ENCODE measurements around the gene MSX1. TPM values are rescaled to one million over a fixed set of nuclear protein-coding genes. Genes with fewer than 3 reads are reported as not detected.

The MSX1 gene
- total RNA-seq, 2 donors from 2014 or later: not detected

DNA sequence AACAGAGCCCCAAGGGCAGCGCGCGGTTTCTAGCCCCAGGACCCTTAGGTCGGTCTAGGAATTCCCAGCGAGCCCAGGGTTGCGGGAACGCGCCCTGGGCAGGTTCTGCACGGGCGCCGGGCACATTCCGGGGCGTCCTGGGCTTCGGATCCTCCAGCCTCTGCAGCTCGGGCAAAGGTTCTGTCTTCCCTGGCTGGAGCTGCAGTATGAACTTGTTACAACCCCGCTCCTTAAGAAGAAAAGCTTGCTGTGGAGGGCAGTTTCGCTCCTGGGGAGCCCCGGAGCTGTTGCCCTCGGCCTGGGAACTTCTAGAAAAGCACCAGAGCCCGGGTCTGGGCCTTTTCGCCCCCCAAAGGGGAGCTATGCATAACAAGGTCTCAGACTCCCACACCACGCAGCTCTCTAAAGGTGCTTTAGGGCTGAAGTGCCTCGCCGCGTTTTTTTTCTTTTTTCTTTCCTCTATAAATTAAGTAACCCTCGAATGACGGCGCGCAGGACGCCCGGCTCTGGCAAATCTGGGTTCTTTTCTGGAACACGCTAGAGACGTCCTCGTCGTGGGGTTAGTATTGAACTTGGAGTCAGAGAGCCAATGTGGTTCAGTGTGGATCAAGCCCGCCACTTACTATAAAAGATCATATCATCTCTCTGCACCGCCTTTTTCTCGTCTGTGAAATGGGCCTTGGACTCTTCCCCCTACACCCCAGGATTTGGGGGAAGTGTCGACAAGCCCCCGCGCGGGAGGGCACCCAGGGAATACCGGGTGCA, 5.7 kb downstream of the MSX1 start:
- ATAC-seq (replicated peaks in 1 of 2) (no peak), DNase-seq (no peak)
- peaks cover 3 to 4% of the 10 kb centered on the region in 2 donors for H3K36me3 Mint-ChIP-seq (ENCODE audit: insufficient read depth in 2 of 2)
- H3K9me3 Mint-ChIP-seq: no peaks in the 10 kb centered on the region
- peaks cover 67% of the 10 kb centered on the region for H3K27me3 Mint-ChIP-seq (ENCODE audit: low read depth)
- H3K27ac Mint-ChIP-seq: peak overlapping the region; percentile 30
- peak overlapping the region; percentile 49 to 60 for H3K4me3 Mint-ChIP-seq
- H3K4me1 Mint-ChIP-seq (ENCODE audit: low read depth): peaks cover 48% of the 10 kb centered on the region

DNA sequence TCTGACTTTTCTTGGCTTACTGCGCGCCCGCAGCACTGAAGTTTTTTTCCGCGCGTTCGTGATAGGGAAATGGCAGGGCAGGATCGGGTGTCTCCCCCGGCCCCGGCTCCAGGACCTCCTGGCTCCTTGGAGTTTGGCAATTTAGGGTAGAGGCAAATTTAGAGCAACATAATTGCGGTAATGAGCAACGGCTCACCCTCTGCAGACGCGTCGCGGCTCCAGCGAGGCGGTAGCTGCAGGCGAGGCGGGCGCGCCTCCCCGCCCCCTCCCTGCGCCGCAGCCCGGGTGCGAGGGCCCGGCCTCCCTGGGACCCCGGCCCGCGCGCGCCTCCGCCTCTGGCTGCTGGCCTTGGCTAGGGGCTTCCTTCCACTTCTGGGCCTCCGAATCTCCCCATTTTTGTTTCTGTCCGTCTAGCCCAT, 6.2 kb downstream of the MSX1 start:
- peaks cover 1 to 2% of the 10 kb centered on the region in 2 donors for H3K36me3 Mint-ChIP-seq (ENCODE audit: insufficient read depth in 2 of 2)
- H3K27ac Mint-ChIP-seq: peak overlapping the region; percentile 40
- peaks cover 62% of the 10 kb centered on the region for H3K27me3 Mint-ChIP-seq (ENCODE audit: low read depth)

DNA sequence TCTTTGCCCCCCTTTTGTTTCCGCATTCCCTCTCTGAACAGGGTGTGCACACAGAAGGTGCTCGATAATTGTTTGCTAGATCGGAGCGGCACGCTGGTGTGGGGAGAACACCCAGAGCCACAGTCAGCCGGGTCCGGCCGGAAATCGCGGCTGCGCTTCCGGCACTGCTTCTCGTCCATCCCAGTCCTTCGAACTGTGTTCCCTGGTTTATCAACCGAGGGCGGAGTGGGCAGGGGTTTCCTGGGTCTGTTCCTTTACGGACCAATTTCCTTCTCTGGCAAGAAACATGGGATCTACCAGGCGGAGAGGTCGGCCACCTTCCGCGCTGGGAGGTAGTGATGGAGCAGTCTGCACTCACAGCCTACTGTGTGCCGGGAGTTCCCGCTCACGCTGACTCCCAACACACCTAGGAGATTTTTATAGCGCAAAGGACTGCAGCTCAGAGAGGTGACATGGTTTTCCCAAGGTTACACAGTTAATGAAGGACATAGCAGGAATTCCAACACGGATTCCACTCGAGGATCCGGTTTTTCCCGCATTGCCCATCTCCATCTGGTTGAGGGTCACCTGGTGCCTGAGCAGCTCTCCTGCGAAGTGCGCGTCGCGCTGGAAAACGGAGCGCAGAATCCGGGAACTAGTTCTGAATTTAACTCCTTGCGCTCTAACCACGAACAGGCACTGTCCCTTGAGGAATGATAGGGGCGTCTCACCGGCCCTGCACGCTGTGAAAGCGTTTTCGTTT, 6.8 kb downstream of the MSX1 start:
- Mint-ChIP-seq H3K36me3 (ENCODE audit: insufficient read depth in 2 of 2) (peaks cover 1 to 2% of the 10 kb centered on the region in 2 donors), H3K4me3 (peak overlapping the region; percentile 75 to 83), H3K27ac (peak overlapping the region; percentile 40), H3K4me1 (ENCODE audit: low read depth) (peaks cover 46% of the 10 kb centered on the region), H3K27me3 (ENCODE audit: low read depth) (peaks cover 56% of the 10 kb centered on the region), H3K9me3 (no peaks in the 10 kb centered on the region)
- peak in 1 of 2 donors; percentile 23 for ATAC-seq (replicated peaks in 1 of 2)
- no peak for DNase-seq

More for the DNA sequence above, 6.2 kb downstream of the MSX1 start:
- ATAC-seq (replicated peaks in 1 of 2) (no peak), DNase-seq (no peak)
- H3K9me3 Mint-ChIP-seq: no peaks in the 10 kb centered on the region
- H3K4me3 Mint-ChIP-seq: peak overlapping the region; percentile 75 to 83
- H3K4me1 Mint-ChIP-seq (ENCODE audit: low read depth): peaks cover 47% of the 10 kb centered on the region

DNA sequence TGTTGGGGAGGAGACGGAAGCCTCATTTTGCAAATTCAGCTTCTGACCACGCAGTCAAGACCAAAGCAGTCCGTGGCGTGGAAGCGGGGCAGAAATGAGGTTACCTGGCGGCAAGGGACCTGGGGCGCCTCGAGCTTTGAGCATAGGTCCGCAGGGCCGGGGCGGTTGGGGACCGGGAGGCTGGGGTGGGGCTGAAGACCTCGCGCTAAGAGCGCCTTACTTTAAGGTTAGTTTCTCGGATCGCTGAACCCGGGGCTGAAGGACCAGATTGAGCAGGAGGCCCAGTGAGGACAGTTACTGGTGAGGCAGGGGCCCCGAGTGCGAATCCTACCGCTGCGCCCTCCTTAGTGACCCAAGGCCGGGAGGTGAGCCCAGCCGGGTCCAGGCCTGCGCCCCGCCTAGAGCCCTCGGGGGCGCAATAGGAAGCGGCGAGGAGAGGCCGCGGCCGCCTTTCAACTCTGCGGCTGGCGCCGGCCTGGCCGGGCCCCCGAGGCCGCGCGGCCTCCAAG, 7.5 kb downstream of the MSX1 start:
- DNase-seq (no peak), ATAC-seq (replicated peaks in 1 of 2) (peak; percentile 14 to 16)
- no peaks in the 10 kb centered on the region for H3K9me3 Mint-ChIP-seq
- H3K4me3 Mint-ChIP-seq: peak overlapping the region; percentile 75 to 83
- H3K27me3 Mint-ChIP-seq (ENCODE audit: low read depth): peaks cover 50% of the 10 kb centered on the region
- H3K27ac Mint-ChIP-seq: no peak overlapping the region
- H3K4me1 Mint-ChIP-seq (ENCODE audit: low read depth): peaks cover 46% of the 10 kb centered on the region
- peaks cover 1 to 2% of the 10 kb centered on the region in 2 donors for H3K36me3 Mint-ChIP-seq (ENCODE audit: insufficient read depth in 2 of 2)

DNA sequence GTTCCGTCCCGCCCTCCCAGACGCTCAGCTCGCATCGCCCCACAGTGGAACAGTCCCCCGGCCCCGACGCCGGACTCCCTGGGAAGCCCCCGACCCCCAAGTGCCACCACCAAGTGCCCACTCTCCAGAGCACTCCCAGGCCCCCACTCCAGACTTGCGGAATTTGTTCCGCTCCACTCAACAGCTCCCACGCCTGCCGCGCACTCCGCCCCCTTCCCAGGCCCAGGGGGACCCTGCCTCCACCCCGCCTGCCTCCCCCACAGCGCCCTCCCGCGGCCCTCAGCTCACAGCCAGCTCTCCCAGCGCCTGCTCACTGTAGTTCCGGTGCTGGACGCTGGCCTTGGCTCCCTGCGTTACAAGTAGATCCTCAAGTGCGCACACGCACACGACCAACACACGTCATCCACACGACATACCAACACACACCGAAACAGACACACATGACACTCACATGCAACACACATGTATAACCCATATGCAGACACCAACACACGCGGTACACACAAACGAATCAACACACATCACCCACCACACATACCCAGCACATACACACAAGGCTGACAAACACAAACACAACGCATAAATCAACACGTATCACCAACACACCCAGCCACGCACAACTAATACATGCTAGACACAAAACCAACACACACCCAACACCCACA, 8.0 kb downstream of the MSX1 start:
- DNase-seq: no peak
- H3K9me3 Mint-ChIP-seq: no peaks in the 10 kb centered on the region
- H3K27ac Mint-ChIP-seq: no peak overlapping the region
- H3K27me3 Mint-ChIP-seq (ENCODE audit: low read depth): peaks cover 44% of the 10 kb centered on the region
- peaks cover 1 to 2% of the 10 kb centered on the region in 2 donors for H3K36me3 Mint-ChIP-seq (ENCODE audit: insufficient read depth in 2 of 2)
- H3K4me1 Mint-ChIP-seq (ENCODE audit: low read depth): peaks cover 46% of the 10 kb centered on the region
- H3K4me3 Mint-ChIP-seq: no peak overlapping the region
- peak; percentile 24 to 25 for ATAC-seq (replicated peaks in 1 of 2)

DNA sequence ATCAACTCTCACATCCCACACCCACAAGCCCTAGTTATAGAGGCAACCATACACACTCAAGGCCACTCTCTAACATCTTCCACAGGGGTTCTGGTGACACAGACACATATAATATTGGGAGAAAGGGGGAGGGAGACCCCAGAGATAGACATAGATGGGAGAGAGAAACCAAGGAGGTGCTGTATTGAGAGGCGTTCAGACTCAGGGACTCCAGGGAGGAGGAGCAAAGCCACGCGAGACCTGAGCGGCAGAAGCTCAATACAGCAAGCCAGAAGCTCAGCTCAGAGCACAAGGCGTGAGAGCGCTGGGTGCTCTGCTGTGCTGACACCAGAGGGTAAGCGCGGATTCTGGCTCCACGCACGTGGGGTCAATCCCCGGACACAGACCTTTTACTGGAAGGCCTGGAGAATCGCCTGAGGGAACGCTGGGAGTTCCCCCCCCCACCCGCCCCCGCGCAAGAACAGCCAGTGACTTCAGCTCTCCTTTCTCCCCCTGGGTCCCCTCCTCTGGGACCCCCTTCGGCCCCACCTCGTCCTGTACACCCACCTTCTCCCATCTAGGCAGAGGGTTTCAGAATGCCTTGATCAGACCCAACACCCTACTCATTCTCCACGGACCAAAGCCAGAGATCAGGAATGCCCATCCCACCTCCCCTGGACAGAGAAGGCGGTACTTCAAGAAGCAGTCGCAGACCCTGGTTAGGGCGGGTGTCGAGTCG, 8.7 kb downstream of the MSX1 start:
- H3K4me3 Mint-ChIP-seq: no peak overlapping the region
- no peak for DNase-seq
- peaks cover 37% of the 10 kb centered on the region for H3K27me3 Mint-ChIP-seq (ENCODE audit: low read depth)
- peaks cover under 1% of the 10 kb centered on the region in 2 donors for H3K36me3 Mint-ChIP-seq (ENCODE audit: insufficient read depth in 2 of 2)
- no peak overlapping the region for H3K27ac Mint-ChIP-seq
- no peaks in the 10 kb centered on the region for H3K9me3 Mint-ChIP-seq
- peak in 1 of 2 donors; percentile 17 for ATAC-seq (replicated peaks in 1 of 2)
- H3K4me1 Mint-ChIP-seq (ENCODE audit: low read depth): peaks cover 43% of the 10 kb centered on the region

DNA sequence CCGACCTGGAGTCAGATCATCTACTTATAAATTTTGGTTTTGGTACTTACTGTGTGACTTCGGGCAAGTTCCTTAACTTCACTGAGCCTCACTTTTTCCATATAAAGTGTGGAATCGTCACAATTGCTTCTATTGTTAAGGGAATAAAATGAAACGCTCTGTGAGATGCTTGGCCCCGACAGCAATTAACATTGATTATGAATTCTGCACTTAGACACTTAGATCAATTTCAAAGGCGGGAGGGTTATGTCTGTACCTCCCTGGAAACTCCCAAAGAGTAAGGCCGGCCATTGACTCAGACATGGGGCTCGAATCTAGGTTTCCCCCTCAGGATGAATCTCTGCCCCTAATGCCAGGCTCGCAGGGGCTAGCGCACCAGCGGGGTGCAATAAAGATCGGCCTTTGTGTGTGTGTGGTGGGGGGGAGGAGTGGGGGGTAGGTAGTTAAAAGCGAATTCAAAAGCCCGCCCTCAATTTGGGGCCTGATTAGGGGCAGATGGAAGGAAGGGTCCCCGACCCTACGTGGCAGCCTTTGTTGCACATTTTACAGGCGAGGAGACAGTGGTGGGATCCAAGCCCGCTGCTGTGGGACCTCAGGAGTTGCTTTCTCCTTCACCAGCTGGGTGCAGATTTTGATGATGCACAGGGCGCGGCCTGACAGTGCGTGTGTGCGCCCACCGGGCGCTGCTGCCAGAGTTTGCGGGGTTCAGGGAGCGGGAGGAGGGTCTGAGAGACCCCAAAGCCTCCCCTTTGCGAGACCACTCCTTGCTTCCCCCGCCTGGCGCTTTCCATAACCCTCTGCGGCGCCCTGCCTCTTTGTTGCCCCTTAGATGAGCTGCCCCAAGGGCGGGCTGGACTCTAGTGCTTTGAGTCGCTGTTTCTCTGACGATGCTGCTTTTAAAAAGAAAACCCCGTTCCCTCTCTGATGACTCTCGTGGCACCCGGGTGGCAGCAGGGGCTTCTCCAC, 9.6 kb downstream of the MSX1 start:
- Mint-ChIP-seq H3K27me3 (ENCODE audit: low read depth) (peaks cover 28% of the 10 kb centered on the region), H3K4me1 (ENCODE audit: low read depth) (peaks cover 43% of the 10 kb centered on the region), H3K36me3 (ENCODE audit: insufficient read depth in 2 of 2) (no peaks in the 10 kb centered on the region), H3K27ac (no peak overlapping the region), H3K9me3 (no peaks in the 10 kb centered on the region), H3K4me3 (no peak overlapping the region)
- DNase-seq (no peak), ATAC-seq (replicated peaks in 1 of 2) (no peak)

DNA sequence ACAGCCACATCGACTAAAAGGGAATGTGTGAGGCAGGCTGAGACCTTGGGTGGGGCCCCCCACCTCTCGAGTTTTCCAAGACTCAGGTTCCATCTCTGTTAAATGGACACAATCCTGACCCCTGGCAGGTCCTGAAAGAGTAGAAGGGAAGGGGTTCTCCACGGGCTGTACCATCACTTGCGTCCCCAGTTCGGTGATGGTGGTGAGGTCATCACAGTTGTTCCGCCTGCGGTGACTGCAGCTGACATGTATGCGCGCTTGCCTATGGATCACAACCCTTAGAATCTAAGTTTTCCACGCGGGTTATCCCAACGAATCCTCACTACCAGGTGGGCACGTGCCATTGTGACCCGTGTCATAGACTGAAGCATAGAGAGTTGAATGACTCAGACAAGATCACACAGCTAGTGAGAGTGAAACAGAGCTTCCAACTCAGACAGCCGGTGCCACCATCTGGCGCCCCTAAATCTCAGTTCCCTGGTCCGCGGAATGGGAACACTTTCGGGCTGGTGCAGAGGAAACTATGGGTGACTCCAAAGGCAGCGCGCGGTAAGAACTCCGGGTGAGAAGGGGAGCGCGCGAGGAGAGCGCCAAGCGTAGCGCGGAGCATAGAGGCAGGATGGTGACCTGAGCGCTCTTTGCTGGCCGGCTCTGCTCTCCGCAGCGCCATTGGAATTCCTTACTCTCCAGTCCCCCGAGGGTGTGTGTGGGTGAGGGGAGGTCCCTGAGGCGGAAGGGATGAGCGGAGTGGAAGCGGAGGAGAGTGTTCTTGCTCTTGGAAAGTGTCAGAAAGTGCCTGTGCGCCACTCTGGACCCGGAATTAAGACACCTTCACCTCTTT, 10.5 kb downstream of the MSX1 start:
- no peak for DNase-seq
- Mint-ChIP-seq H3K27ac (peak overlapping the region; percentile 61), H3K4me3 (peak overlapping the region; percentile 66 to 75), H3K4me1 (ENCODE audit: low read depth) (peaks cover 38% of the 10 kb centered on the region), H3K9me3 (no peaks in the 10 kb centered on the region), H3K36me3 (ENCODE audit: insufficient read depth in 2 of 2) (no peaks in the 10 kb centered on the region), H3K27me3 (ENCODE audit: low read depth) (peaks cover 25% of the 10 kb centered on the region)
- ATAC-seq (replicated peaks in 1 of 2): peak; percentile 42 to 44

DNA sequence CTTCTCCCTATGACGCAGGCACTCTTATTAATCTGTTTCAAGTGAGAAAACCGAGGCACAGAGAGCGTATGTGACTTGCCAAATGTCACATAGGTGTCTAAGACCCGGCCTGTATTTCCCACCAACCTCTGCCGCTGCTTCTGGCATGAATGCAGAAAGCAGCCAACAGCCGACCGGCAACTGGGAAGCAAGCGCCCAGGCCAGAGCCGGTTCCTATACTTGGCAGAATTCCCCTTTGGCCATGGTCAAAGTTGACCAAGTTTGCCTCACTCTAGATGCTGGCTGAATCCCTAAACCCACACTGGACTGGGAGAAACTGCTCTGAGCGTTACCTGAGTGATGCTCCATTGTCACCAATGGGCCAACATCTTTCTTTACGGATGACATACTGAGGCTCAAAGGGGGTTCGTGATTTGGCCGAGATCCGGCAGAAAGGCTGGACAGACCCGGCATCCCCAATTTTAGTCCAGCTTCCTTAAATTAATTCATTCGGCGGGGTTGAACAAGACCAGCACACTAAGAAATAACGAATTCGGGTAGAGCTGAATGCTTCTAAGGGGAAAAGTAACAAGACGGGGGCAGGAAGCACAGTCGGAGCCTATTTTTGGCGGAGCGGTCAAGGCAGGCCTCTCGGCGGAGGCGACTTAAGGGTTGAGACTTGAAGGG, 11.2 kb downstream of the MSX1 start:
- ATAC-seq (replicated peaks in 1 of 2) (no peak), DNase-seq (no peak)
- H3K4me3 Mint-ChIP-seq: peak overlapping the region; percentile 2 to 22
- H3K36me3 Mint-ChIP-seq (ENCODE audit: insufficient read depth in 2 of 2): no peaks in the 10 kb centered on the region
- H3K27me3 Mint-ChIP-seq (ENCODE audit: low read depth): peaks cover 18% of the 10 kb centered on the region
- no peaks in the 10 kb centered on the region for H3K9me3 Mint-ChIP-seq
- no peak overlapping the region for H3K27ac Mint-ChIP-seq
- H3K4me1 Mint-ChIP-seq (ENCODE audit: low read depth): peaks cover 31% of the 10 kb centered on the region

DNA sequence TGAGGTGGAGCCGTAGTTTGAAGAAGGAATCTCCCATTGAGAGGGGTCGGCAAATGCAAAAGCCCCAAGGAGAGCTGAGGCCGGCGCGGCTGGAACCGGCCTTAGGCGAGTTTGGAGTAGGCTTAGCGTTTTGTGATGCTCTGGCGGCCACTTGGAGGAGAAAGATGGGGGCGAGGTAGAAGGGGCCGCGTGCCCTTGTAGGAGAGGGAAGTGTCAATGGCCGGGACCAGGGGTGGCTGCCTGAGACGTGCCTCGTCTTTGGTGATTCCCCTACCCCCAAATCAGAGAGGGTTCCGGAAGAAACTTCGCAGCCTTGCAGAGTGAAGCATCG, 11.7 kb downstream of the MSX1 start:
- no peaks in the 10 kb centered on the region for H3K9me3 Mint-ChIP-seq
- no peak for DNase-seq
- H3K27ac Mint-ChIP-seq: no peak overlapping the region
- no peaks in the 10 kb centered on the region for H3K36me3 Mint-ChIP-seq (ENCODE audit: insufficient read depth in 2 of 2)
- H3K4me1 Mint-ChIP-seq (ENCODE audit: low read depth): peaks cover 28% of the 10 kb centered on the region
- peaks cover 13% of the 10 kb centered on the region for H3K27me3 Mint-ChIP-seq (ENCODE audit: low read depth)
- peak overlapping the region; percentile 2 to 22 for H3K4me3 Mint-ChIP-seq
- no peak for ATAC-seq (replicated peaks in 1 of 2)
